HG02884 (cell line): ENCODE measurements around the gene SFMBT1.

Source experiments
- ATAC-seq: cut with Tn5 transposase; IDR thresholded peaks from one replicate; pipeline ENCODE4 v1.9.1; 2021; ENCODE audit warnings: mild to moderate bottlenecking, moderate library complexity; ENCODE audit not compliant: unreplicated experiment

Gene SFMBT1

DNA sequence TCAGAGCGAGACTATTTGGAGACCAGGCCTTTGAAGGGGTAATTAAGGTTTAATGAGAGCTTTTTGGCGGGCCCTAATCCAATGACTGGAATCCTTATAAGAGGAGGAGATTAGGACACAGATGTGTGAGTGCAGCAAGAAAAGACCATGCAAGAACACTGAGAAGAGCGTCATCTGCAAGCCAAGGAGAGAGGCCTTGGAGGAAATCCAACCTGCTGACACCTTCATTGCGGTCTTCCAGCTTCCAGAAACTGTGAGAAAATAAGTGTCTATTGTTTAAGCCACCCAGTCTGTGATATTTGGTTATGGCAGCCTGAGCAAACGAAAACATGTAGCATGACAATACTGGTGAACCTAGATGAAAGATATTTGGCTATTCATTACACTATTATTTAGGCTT lies 188.0 kb downstream of the SFMBT1 start:
- ATAC-seq = no peak

DNA sequence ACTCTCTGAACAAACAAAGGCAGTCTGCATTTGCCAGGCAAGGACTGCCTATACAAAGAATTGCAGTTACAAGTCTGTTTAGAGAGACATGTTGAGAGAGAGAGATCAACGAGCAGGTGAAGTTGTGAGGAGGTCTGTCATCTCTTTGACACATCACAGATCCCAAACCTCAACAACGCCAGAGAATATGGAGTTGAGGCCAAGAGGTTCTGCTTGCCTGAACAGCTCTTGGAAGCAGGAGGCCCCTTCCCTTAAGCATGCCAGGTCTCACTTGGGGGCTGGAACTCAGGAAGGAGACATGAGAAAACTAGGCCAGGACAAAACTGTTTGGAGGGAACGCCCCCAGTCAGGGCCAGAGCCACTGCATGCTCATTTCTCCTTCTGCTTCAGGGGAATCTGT lies 188.7 kb downstream of the SFMBT1 start:
- ATAC-seq = no peak

DNA sequence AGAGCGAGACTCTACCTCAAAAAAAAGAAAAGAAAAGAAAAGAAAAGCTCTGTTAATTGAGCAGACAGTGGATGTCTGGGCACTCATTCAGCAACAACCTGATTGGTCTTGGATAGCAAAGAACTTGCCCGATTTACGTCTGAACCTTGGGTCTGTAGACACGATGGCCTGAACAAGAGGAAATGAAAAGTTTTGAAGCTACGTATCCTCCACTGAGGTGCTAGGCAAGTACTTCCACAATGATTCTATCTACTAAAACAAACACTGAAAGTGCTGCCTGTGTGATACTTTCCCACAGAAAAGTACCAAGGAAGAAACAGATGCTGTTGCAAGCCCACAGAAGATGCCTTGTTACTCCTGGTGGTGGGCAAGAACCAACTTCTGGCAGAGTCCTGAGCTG lies 189.2 kb downstream of the SFMBT1 start:
- no peak for ATAC-seq

DNA sequence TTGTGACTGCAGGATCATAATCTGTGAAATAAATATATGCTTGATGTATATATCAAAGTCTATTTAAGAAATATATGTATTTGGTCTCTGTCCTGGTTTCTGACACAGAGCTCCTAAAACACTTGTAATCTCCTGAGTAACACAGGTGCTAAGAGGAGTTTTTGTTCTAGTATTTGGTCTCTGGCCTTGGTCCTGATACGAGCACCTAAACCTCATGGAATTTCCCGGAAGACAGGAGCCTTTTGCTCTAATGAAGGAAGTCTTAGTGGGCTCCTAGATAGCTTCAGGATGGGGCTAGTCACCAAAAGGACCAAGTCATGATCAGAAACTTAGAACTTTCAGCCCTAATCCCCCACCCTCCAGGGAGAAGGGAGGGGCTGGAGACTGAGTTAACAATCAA lies 191.9 kb downstream of the SFMBT1 start:
- ATAC-seq = no peak
